ENCODE measurements around the gene THYN1.
"Not testable (repeated sequence)": the region's sequence is repeated elsewhere in the genome, so short reads cannot be mapped to it uniquely, and the experiment has no call there.

THYN1 gene

GRCh38 chr11:134273317-134273712, 20.2 kb upstream of the THYN1 start:
- no peak for DNase-seq

GRCh38 chr11:134272381-134273316, 19.5 kb upstream of the THYN1 start:
- DNase-seq, result peak; percentile 50

- no peak for DNase-seq
Observed at GRCh38 chr11:134271978-134272377, 18.8 kb upstream of the THYN1 start.

GRCh38 chr11:134270250-134270714, 17.1 kb upstream of the THYN1 start:
- DNase-seq, result peak; percentile 61

DNA sequence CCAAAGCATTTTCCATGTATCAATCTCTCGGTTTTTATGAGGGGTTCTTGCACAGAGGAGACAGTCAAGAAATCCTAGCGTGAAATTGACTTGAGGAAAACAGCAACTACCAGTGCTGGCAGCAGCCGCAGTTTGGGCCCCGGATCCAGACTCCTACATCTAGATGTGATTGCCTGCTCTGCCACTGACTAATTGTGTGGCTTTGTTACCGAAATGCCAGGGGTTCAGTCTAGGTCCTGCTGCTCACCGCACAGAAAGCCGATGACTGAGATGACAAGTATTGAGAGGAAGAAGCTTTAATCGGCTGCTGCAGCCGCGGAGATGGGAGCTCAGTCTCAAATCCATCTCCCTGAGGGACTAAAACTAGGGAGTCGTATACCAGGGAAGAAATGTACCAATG, 14.8 kb upstream of the THYN1 start:
- no peak for DNase-seq

DNA sequence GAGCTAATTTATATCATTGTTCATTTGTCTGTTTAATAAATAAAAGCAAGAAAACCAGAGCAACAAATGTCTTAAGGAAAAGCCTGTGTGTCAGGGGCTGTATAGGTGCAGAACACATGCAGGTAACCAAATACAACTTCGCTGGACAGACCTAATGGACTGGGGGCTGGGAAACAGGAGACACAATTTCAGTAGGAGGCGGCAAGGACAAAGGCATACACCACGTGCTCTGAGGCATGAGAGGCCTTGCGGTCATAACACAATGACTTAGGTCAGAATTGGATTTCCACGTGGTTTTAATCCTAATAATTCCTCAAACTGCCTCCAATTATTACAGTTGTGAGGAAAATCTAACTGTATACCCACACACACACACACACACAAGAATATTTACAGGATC, 14.3 kb upstream of the THYN1 start:
- DNase-seq, result no peak

- DNase-seq, result no peak
Observed at GRCh38 chr11:134266841-134267251, 13.7 kb upstream of the THYN1 start.

- DNase-seq, result no peak
Observed at GRCh38 chr11:134266440-134266839, 13.3 kb upstream of the THYN1 start.

DNA sequence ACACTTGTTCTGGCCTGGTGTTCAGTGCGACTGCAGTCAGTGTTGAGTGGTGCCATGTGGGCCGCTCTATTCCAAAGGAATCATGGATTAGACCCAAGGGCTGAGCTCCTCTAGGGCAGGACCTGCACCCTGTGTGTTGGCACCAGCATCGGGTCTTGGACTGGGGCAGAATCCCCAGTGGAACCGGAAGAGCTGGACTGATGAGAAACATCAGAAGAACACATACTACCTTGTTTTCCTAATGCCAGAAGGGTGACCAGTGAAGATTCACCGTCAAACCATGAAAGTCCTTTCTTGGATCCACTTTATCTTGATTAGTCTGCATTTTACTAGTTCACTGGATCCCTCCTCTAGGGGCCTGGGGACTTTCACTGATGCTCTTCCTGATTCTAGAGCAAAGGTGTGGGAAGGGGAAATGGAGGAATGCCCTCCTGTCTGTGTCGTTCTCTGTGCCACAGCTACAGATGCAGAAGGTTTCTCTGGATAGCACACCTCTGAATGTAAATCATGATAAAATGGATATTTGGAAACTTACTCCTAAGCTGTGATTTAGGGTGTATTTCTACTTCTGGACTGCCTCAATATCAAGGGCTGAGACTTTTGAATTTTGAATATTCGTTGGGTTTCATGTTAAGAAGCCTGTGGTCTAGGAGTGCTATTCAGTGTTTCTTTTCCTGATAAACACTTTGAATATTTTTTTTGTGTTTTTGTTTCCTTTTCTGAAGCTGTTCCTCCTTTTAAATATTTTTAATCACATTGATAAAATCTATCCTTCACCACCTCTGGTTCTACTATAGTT, 12.0 kb upstream of the THYN1 start:
- DNase-seq, result no peak

- peak; percentile 43 for DNase-seq
Observed at GRCh38 chr11:134261626-134262488, 8.7 kb upstream of the THYN1 start.

- DNase-seq, result no peak
Observed at GRCh38 chr11:134260983-134261382, 7.8 kb upstream of the THYN1 start.

DNA sequence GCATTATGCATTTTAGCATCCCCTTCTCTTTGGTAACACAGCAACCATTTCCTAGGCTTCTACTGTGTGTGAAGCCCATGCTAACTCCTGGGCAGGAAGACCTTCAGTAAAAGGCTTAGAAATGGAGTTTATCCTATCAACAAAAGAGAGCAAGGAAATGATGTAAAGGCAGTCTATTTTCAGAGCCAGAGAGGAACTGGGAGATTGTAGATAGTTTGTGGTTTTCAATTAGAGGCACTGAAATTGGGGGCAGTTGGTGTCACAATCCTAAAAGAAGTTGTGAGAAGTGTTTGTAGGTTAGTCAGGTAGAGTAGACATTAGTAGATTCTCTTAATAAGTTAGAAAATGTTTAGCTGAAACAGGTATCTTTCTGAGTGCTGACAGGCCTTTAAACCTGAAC, 7.4 kb upstream of the THYN1 start:
- DNase-seq, result no peak

DNA sequence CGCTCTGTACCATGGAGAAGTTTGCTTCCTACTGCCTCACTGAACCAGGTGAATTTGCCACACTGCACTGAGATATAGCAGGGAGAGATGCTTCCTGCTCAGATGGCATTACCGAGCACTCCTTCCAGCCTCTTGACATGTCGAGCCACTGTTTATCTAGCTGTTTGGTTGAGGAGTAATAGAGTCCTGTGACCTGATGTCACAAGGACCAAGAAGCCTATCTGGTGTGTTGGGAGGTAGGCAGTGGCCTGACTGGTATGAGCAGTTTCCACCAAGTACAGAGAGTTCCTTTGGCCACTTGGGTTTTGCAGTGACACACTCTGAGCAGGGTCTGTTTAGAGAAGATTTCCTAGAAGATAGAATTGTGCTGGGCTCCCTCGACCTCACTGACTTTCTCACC, 5.4 kb upstream of the THYN1 start:
- no peak for DNase-seq

- DNase-seq, result no peak
Observed at GRCh38 chr11:134257101-134257500, 3.9 kb upstream of the THYN1 start.

- not testable (repeated sequence) for DNase-seq
Observed at GRCh38 chr11:134255184-134255561, 2.0 kb upstream of the THYN1 start.

DNA sequence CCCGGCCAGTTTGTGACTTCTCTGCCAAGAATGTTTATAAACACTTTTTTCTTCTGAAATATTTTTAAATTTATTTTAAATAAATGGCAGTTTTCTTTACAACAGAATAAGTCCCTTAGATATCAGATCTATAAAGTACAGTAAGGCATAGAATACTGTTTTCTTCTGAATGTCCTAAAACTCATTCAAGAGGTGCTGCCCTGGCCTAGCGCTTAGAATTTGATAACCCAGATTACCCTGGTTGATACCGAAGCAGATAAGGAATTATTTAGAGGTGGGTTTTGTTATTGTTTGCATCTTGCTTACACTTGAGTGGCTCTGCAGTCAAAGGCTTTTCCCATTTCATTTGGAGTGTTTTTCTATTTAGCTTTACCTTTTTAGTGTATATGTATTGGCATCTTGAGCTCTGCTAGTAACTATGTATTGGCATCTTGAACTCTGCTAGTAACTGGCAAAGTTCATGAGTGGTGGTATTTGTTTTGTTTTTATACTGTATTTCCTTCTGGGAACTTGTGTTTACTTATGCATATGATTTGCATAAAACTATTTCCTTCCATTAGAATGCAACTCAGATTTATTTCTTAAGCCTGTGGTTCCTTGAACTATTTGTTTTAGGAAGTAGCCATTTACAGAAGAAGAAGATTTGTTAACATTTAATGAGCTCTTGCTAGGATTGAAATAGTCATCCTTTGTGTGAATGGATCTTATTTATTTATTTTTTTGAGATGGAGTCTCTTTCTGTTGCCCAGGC, 1.5 kb upstream of the THYN1 start:
- DNase-seq, result no peak

DNA sequence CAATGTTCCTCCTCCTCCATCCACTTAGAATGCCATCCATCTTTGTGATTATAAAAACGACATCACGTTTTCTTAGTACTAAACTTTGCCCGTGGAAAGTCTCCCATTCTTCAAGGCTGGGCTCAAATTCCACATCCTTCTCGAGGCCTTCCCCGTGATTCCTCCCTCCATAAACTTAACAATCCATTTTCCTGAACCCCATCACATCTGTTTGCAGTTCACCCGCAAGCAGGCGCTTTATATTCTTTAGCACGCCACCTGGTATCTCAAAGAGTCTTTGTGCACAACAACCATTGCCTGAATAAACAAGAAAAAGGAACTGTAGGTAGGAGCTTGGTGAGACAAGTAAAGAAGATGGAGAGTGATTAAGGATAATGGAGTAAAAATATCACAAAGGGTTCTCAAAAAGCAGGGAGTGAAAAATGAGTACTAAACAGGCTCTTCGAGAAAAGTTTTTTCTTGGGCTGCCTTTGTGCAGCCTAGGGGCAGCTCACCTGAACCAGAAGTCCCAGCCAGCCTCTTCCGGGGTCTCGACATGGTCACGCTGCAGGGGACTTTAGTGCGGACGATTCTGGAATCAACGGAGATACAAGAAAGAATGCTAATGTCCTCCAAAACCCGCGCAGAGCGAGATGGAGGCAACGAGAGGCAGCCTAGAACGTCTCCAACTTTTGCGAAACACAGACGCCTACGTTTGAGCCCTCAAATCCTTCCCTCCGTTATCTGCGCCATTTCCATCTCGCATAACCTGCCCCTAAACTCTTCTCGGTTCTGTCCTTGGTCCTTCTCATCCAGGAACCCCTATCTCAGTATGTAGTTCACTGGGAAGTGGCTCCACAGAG, 585 bp downstream of the THYN1 start:
- peak; percentile 40 for DNase-seq

GRCh38 chr11:134250675-134251074, 2.5 kb downstream of the THYN1 start:
- no peak for DNase-seq

GRCh38 chr11:134250246-134250645, 2.9 kb downstream of the THYN1 start:
- DNase-seq, result no peak

GRCh38 chr11:134248910-134249480, 4.2 kb downstream of the THYN1 start:
- DNase-seq, result no peak

- no peak for DNase-seq
Observed at GRCh38 chr11:134246678-134247077, 6.5 kb downstream of the THYN1 start.

Data from COR-L47 (cell line).